H9 (cell line): ENCODE measurements around the gene WDR6. TPM values are rescaled to one million over a fixed set of nuclear protein-coding genes. Genes with fewer than 3 reads are reported as not detected.

Source experiments
- DNase-seq: peaks from one replicate; pipeline ENCODE4 v3.0.0-alpha.2; 2017
- H2AFZ ChIP-seq: one replicate; pipeline ENCODE4 v1.6.1; 2013; ENCODE audit warnings: mild to moderate bottlenecking, low read length, control low read depth, moderate library complexity
- H2AK5ac ChIP-seq: 2 replicates; pipeline ENCODE4 v1.6.1; 2013; ENCODE audit warnings: low read length, control low read depth, mixed read lengths; ENCODE audit not compliant: insufficient read length
- H2BK120ac ChIP-seq: one replicate; pipeline ENCODE4 v1.6.1; 2013; ENCODE audit warnings: low read depth, mild to moderate bottlenecking, low read length, control low read depth, inconsistent platforms; ENCODE audit not compliant: poor library complexity, severe bottlenecking
- H2BK12ac ChIP-seq: 2 replicates; pipeline ENCODE4 v1.6.1; 2013; ENCODE audit warnings: low read length, control low read depth, mixed read lengths, low read depth; ENCODE audit not compliant: insufficient read length
- H2BK15ac ChIP-seq: 2 replicates; pipeline ENCODE4 v1.6.1; 2013; ENCODE audit warnings: low read depth, low read length, control low read depth
- H2BK20ac ChIP-seq: one replicate; pipeline ENCODE4 v1.6.1; 2013; ENCODE audit warnings: low read depth, mild to moderate bottlenecking, low read length, control low read depth, inconsistent platforms; ENCODE audit not compliant: poor library complexity, severe bottlenecking
- H2BK5ac ChIP-seq: 2 replicates; pipeline ENCODE4 v1.6.1; 2013; ENCODE audit warnings: low read length, control low read depth, mixed read lengths; ENCODE audit not compliant: insufficient read length
- H3K14ac ChIP-seq: 2 replicates; pipeline ENCODE4 v1.6.1; 2013; ENCODE audit warnings: low read length, control low read depth; ENCODE audit not compliant: insufficient read depth
- H3K18ac ChIP-seq: 2 replicates; pipeline ENCODE4 v1.6.1; 2013; ENCODE audit warnings: low read depth, mild to moderate bottlenecking, mixed read lengths, low read length, control low read depth; ENCODE audit not compliant: insufficient read length
- H3K23ac ChIP-seq: 2 replicates; pipeline ENCODE4 v1.6.1; 2013; ENCODE audit warnings: low read length, control low read depth, mixed read lengths, low read depth; ENCODE audit not compliant: insufficient read length
- H3K23me2 ChIP-seq: 2 replicates; pipeline ENCODE4 v1.6.1; 2013; ENCODE audit warnings: low read depth, mild to moderate bottlenecking, mixed read lengths, low read length, control low read depth; ENCODE audit not compliant: insufficient read length, poor library complexity, severe bottlenecking
- H3K27ac ChIP-seq: 2 replicates; pipeline ENCODE4 v1.5.1; 2013; ENCODE audit warnings: low read length, control low read depth, mixed read lengths, low read depth; ENCODE audit not compliant: insufficient read length
- H3K27me3 ChIP-seq: 2 replicates; pipeline ENCODE4 v1.6.1; 2013; ENCODE audit warnings: low read length, control low read depth, inconsistent platforms; ENCODE audit not compliant: insufficient read depth
- H3K4ac ChIP-seq: 2 replicates; pipeline ENCODE4 v1.6.1; 2013; ENCODE audit warnings: low read depth, mild to moderate bottlenecking, control low read depth, inconsistent platforms, low read length, moderate library complexity
- H3K4me1 ChIP-seq: 2 replicates; pipeline ENCODE4 v1.6.1; 2013; ENCODE audit warnings: low read length, control low read depth, inconsistent platforms; ENCODE audit not compliant: insufficient read depth
- H3K4me2 ChIP-seq: 2 replicates; pipeline ENCODE4 v1.6.1; 2013; ENCODE audit warnings: low read length, control low read depth, mixed read lengths; ENCODE audit not compliant: insufficient read length, insufficient read depth
- H3K56ac ChIP-seq: 2 replicates; pipeline ENCODE4 v1.6.1; 2013; ENCODE audit warnings: low read depth, mild to moderate bottlenecking, mixed read lengths, low read length, control low read depth; ENCODE audit not compliant: insufficient read length
- H3K79me1 ChIP-seq: 2 replicates; pipeline ENCODE4 v1.6.1; 2013; ENCODE audit warnings: low read depth, mild to moderate bottlenecking, moderate library complexity, low read length, control low read depth, inconsistent platforms; ENCODE audit not compliant: insufficient read depth, poor library complexity, severe bottlenecking
- H3K79me2 ChIP-seq: 2 replicates; pipeline ENCODE4 v1.6.1; 2013; ENCODE audit warnings: low read length, control low read depth, inconsistent platforms; ENCODE audit not compliant: insufficient read depth
- H3K9ac ChIP-seq: 2 replicates; pipeline ENCODE4 v1.6.1; 2013; ENCODE audit warnings: low read length, control low read depth, mixed read lengths; ENCODE audit not compliant: insufficient read length; ENCODE audit errors: extremely low read depth
- H3K9me3 ChIP-seq: one replicate; pipeline ENCODE4 v1.6.1; 2013; ENCODE audit warnings: low read depth, low read length, inconsistent platforms; ENCODE audit not compliant: control insufficient read depth
- H3T11ph ChIP-seq: one replicate; pipeline ENCODE4 v1.6.1; 2013; ENCODE audit warnings: mild to moderate bottlenecking, low read length, control low read depth, inconsistent platforms
- H4K20me1 ChIP-seq: one replicate; pipeline ENCODE4 v1.6.1; 2013; ENCODE audit not compliant: control insufficient read depth, insufficient read length, insufficient read depth
- H4K5ac ChIP-seq: 2 replicates; pipeline ENCODE4 v1.6.1; 2013; ENCODE audit warnings: low read depth, mild to moderate bottlenecking, mixed read lengths, low read length, control low read depth; ENCODE audit not compliant: insufficient read length
- H4K8ac ChIP-seq: replicated peaks from 2 replicates; pipeline ENCODE4 v1.6.1; 2013; ENCODE audit warnings: low read length, control low read depth, mixed read lengths, low read depth; ENCODE audit not compliant: insufficient read length
- H4K91ac ChIP-seq: 2 replicates; pipeline ENCODE4 v1.6.1; 2013; ENCODE audit warnings: low read depth, mild to moderate bottlenecking, moderate library complexity, mixed read lengths, low read length, control low read depth; ENCODE audit not compliant: insufficient read length
- H3K27ac Mint-ChIP-seq, 3 experiments: 2 replicates in 2 of 3; 3 replicates in 1 of 3; pipeline ENCODE4 v1.8.0; 2020 to 2021; ENCODE audit warnings: mixed read lengths in 3 of 3, mild to moderate bottlenecking in 1 of 3, moderate library complexity in 1 of 3
- H3K27me3 Mint-ChIP-seq: 2 replicates; pipeline ENCODE4 v1.8.0; 2021; ENCODE audit warnings: low read depth, mild to moderate bottlenecking, moderate library complexity, mixed read lengths
- H3K36me3 Mint-ChIP-seq, 3 experiments: 2 replicates in 2 of 3; 3 replicates in 1 of 3; pipeline ENCODE4 v1.8.0; 2020 to 2021; ENCODE audit warnings: low read depth in 3 of 3, mixed read lengths in 3 of 3; ENCODE audit not compliant: insufficient read depth in 1 of 3
- H3K4me1 Mint-ChIP-seq, 2 experiments: 2 replicates each; pipeline ENCODE4 v1.8.0; 2020; ENCODE audit warnings: mixed read lengths in 2 of 2
- H3K4me3 Mint-ChIP-seq, 2 experiments: 2 replicates in 1 of 2; 3 replicates in 1 of 2; pipeline ENCODE4 v1.8.0; 2020 to 2021; ENCODE audit warnings: mild to moderate bottlenecking in 2 of 2, mixed read lengths in 2 of 2, moderate library complexity in 1 of 2
- H3K9me3 Mint-ChIP-seq, 2 experiments: 2 replicates in 1 of 2; 3 replicates in 1 of 2; pipeline ENCODE4 v1.8.0; 2020; ENCODE audit warnings: mild to moderate bottlenecking in 2 of 2, mixed read lengths in 2 of 2, moderate library complexity in 1 of 2
- WGBS: extraction: QIAGEN DNeasy Blood & Tissue Kit; methylation state at CpG from one replicate; pipeline ENCODE4 v1.1.7; 2013; ENCODE audit warnings: missing lambda C conversion rate, low lambda C conversion rate, mixed read lengths; ENCODE audit not compliant: insufficient read length; ENCODE audit errors: extremely low coverage; 5-methylcytosine and 5-hydroxymethylcytosine counted together
- total RNA-seq: library from RNA; stranded (reverse); gene quantifications from 2 replicates; pipeline ENCODE4 v1.2.1, GENCODE V29; 2021
- TF ChIP-seq, protein P1 (sequence below): fragments of 200-600 bp; sonication (generic); conservative IDR thresholded peaks from 3 replicates; pipeline ENCODE4 v1.8.0; 2021; ENCODE audit warnings: antibody characterized with exemption, mild to moderate bottlenecking

The WDR6 gene
- total RNA-seq, 1 experiment from 2014 or later: 298 TPM

DNA sequence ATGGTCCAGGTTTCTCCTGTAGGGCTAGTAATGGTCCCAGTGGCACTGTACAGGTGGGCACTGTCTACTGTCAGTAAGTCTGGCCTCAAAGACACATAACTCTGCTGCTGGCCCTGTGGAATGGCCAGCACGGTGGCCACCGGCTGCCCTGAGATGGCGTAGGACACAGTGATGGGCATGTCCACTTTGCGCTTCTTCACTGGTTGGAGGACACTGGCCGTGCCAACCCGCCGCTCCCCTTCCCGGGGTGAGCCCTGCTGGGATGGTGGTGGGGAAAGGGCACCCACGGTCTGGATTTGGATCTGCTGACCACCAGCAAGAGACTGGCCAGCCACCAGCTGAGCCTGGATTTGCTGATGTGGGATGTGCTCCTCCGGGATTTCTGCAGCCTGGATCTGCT is 50.1 kb downstream of the WDR6 start:
- no peaks in the 10 kb centered on the region for H3K27me3 Mint-ChIP-seq
- H3K27ac Mint-ChIP-seq: no peak overlapping the region
- peaks cover 32 to 83% (median 58%) of the 10 kb centered on the region in 3 experiments; a peak in 6 of 7 replicates for H3K36me3 Mint-ChIP-seq
- TF ChIP-seq, protein P1, sequence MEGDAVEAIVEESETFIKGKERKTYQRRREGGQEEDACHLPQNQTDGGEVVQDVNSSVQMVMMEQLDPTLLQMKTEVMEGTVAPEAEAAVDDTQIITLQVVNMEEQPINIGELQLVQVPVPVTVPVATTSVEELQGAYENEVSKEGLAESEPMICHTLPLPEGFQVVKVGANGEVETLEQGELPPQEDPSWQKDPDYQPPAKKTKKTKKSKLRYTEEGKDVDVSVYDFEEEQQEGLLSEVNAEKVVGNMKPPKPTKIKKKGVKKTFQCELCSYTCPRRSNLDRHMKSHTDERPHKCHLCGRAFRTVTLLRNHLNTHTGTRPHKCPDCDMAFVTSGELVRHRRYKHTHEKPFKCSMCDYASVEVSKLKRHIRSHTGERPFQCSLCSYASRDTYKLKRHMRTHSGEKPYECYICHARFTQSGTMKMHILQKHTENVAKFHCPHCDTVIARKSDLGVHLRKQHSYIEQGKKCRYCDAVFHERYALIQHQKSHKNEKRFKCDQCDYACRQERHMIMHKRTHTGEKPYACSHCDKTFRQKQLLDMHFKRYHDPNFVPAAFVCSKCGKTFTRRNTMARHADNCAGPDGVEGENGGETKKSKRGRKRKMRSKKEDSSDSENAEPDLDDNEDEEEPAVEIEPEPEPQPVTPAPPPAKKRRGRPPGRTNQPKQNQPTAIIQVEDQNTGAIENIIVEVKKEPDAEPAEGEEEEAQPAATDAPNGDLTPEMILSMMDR: no peak
- WGBS: no CpG with 5 or more reads among the region's 10 CpGs
- no peak overlapping the region for H3K4me3 Mint-ChIP-seq
- no peaks in the 10 kb centered on the region for H3K23me2 ChIP-seq
- no peak overlapping the region for H2BK12ac ChIP-seq
- H3K9me3 Mint-ChIP-seq: no peaks in the 10 kb centered on the region
- no peak overlapping the region for H2AFZ ChIP-seq
- no peak overlapping the region for H4K5ac ChIP-seq
- H3K18ac ChIP-seq: no peak overlapping the region
- H3K56ac ChIP-seq: no peak overlapping the region
- H3T11ph ChIP-seq: no peak overlapping the region
- H3K23ac ChIP-seq: no peak overlapping the region
- no peak overlapping the region for H3K4me2 ChIP-seq
- no peak overlapping the region for H2BK20ac ChIP-seq
- no peaks in the 10 kb centered on the region for H3K4me1 ChIP-seq
- H3K4me1 Mint-ChIP-seq: no peaks in the 10 kb centered on the region
- no peak for DNase-seq
- no peak overlapping the region for H3K4ac ChIP-seq
- H2BK15ac ChIP-seq: no peak overlapping the region
- H2BK120ac ChIP-seq: no peak overlapping the region
- no peaks in the 10 kb centered on the region for H3K9me3 ChIP-seq
- no peaks in the 10 kb centered on the region for H3K27me3 ChIP-seq
- no peak overlapping the region for H2AK5ac ChIP-seq
- H4K20me1 ChIP-seq: no peaks in the 10 kb centered on the region
- no peaks in the 10 kb centered on the region for H3K79me2 ChIP-seq
- no peaks in the 10 kb centered on the region for H3K79me1 ChIP-seq
- no peak overlapping the region for H3K14ac ChIP-seq
- H4K8ac ChIP-seq: no peak overlapping the region
- H3K9ac ChIP-seq: no peak overlapping the region
- H2BK5ac ChIP-seq: no peak overlapping the region
- no peak overlapping the region for H4K91ac ChIP-seq
- H3K27ac ChIP-seq: no peak overlapping the region
